ENCODE data around the gene EGFLAM.

DNA sequence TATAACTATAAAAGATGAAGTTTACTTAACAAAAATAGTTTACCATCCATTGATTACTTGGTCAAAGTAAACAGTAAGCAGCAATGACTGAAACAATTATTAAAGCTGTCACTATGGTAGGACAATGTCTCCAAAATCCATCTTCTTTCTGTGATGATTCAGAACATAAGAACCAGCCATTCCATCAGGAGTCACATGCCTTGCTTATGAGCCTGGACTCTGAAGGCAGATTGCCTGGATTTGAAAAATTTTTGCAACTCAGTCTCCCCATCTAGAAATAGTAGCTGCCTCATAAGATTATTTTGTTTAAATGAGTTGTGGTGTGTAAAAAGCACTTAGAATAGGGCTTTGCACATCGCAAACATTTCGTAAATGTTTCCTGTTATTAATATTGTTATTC lies 161.9 kb downstream of the EGFLAM start:
- no peak for TF ChIP-seq POLR2A (IDR thresholded peaks at IDR 0.05)
- TF ChIP-seq, protein P1, sequence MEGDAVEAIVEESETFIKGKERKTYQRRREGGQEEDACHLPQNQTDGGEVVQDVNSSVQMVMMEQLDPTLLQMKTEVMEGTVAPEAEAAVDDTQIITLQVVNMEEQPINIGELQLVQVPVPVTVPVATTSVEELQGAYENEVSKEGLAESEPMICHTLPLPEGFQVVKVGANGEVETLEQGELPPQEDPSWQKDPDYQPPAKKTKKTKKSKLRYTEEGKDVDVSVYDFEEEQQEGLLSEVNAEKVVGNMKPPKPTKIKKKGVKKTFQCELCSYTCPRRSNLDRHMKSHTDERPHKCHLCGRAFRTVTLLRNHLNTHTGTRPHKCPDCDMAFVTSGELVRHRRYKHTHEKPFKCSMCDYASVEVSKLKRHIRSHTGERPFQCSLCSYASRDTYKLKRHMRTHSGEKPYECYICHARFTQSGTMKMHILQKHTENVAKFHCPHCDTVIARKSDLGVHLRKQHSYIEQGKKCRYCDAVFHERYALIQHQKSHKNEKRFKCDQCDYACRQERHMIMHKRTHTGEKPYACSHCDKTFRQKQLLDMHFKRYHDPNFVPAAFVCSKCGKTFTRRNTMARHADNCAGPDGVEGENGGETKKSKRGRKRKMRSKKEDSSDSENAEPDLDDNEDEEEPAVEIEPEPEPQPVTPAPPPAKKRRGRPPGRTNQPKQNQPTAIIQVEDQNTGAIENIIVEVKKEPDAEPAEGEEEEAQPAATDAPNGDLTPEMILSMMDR (IDR thresholded peaks at IDR 0.05), result no peak
